Bronchial epithelial cell (primary cell): ENCODE data around the gene ARFIP1. TPM values are rescaled to one million over a fixed set of nuclear protein-coding genes. Genes with fewer than 3 reads are reported as not detected.
A peak's percentile ranks its signal among the peaks of the same experiment; 100 is the strongest.
"Not testable (repeated sequence)": the region's sequence is repeated elsewhere in the genome, so short reads cannot be mapped to it uniquely, and the experiment has no call there.

ENCODE experiments used
- DNase-seq: peaks from one replicate; pipeline ENCODE4 v3.0.0-alpha.2; 2010; ENCODE audit warnings: low read depth
- FAIRE-seq: peaks from 2 replicates; lab custom pipeline; 2011; peaks lifted over from hg19 to GRCh38; lab: Jason Lieb, UNC
- H3K27me3 ChIP-seq: 2 replicates; pipeline ENCODE4 v1.5.1; 2011; ENCODE audit warnings: low read length; ENCODE audit not compliant: control insufficient read depth, insufficient read depth
- H3K36me3 ChIP-seq: 2 replicates; pipeline ENCODE4 v1.5.1; 2011; ENCODE audit warnings: low read length; ENCODE audit not compliant: control insufficient read depth, insufficient read depth
- H3K4me3 ChIP-seq: 2 replicates; pipeline ENCODE4 v1.5.1; 2011; ENCODE audit warnings: mild to moderate bottlenecking, low read depth, low read length, control low read depth
- total RNA-seq: library from RNA; depleted of rRNA; stranded (reverse); fragments of >200 nt; gene quantifications from 2 replicates; pipeline ENCODE4 v1.2.1, GENCODE V29; 2014
- TF ChIP-seq, protein P1 (sequence below): IDR thresholded peaks from 2 replicates; pipeline ENCODE4 v1.5.1; 2011; ENCODE audit warnings: mild to moderate bottlenecking, moderate library complexity, low read length, control low read depth, inconsistent platforms; ENCODE audit not compliant: insufficient read depth, severe bottlenecking

ARFIP1 gene
- total RNA-seq, 1 donor from 2014 or later, result 35.8 TPM

DNA sequence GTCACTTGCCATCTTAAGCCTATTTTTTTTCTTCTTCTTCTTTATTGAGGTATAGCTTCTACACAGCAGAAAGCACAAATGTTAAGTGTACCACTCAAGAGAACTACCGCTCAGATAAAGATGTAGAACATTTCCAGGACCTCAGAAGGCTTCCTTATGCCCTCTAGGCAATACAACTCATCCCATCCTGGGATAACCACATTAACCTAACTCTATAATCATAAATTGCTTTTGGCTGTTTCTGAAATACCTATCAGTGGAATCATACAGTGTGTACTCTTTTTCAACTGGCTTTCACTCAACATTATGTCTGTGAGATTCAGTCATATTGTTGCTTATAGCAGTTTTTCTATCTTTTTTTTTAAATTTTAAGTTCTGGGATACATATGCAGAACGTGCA is 51.7 kb downstream of the ARFIP1 start:
- Histone ChIP-seq H3K4me3 (no peak overlapping the region), H3K36me3 (peaks cover 1% of the 10 kb centered on the region), H3K27me3 (no peaks in the 10 kb centered on the region)
- DNase-seq, result peak; percentile 27
- TF ChIP-seq, protein P1, sequence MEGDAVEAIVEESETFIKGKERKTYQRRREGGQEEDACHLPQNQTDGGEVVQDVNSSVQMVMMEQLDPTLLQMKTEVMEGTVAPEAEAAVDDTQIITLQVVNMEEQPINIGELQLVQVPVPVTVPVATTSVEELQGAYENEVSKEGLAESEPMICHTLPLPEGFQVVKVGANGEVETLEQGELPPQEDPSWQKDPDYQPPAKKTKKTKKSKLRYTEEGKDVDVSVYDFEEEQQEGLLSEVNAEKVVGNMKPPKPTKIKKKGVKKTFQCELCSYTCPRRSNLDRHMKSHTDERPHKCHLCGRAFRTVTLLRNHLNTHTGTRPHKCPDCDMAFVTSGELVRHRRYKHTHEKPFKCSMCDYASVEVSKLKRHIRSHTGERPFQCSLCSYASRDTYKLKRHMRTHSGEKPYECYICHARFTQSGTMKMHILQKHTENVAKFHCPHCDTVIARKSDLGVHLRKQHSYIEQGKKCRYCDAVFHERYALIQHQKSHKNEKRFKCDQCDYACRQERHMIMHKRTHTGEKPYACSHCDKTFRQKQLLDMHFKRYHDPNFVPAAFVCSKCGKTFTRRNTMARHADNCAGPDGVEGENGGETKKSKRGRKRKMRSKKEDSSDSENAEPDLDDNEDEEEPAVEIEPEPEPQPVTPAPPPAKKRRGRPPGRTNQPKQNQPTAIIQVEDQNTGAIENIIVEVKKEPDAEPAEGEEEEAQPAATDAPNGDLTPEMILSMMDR, result no peak
- FAIRE-seq, result no peak

DNA sequence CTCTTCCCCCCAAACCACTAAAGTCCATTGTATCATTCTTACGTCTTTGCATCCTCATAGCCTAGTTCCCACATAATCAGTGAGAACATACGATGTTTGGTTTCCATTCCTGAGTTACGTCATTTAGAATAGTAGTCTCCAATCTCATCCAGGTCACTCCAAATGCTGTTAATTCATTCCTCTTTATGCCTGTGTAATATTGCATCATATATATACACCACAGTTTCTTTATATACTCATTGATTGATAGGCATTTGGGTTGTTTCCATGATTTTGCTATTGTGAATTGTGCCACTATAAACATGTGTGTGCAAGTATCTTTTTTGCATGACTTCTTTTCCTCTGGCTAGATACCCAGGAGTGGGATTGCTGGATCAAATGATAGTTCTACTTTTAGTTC is 57.2 kb downstream of the ARFIP1 start:
- TF ChIP-seq, protein P1, result no peak
- DNase-seq, result no peak
- Histone ChIP-seq H3K27me3 (no peaks in the 10 kb centered on the region), H3K36me3 (peaks cover 1% of the 10 kb centered on the region), H3K4me3 (no peak overlapping the region)
- no peak for FAIRE-seq

DNA sequence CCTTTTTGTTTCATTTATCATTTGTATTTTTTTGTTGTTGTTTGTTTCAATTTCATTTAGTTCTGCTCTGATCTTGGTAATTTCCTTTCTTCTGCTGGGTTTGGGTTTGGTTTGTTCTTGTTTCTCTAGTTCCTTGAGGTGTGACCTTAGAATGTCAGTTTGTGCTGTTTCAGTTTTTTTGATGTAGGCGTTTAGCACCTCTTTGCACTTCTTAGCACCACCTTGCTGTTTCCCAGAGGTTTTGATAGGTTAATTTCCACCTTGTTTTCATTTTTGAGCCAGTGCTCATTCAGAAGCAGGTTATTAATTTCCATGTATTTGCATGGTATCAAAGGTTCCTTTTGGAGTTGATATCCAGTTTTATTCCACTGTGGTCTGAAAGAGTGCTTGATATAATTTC is 60.0 kb downstream of the ARFIP1 start:
- not testable (repeated sequence) for H3K36me3 ChIP-seq, DNase-seq, FAIRE-seq, H3K4me3 ChIP-seq, H3K27me3 ChIP-seq

DNA sequence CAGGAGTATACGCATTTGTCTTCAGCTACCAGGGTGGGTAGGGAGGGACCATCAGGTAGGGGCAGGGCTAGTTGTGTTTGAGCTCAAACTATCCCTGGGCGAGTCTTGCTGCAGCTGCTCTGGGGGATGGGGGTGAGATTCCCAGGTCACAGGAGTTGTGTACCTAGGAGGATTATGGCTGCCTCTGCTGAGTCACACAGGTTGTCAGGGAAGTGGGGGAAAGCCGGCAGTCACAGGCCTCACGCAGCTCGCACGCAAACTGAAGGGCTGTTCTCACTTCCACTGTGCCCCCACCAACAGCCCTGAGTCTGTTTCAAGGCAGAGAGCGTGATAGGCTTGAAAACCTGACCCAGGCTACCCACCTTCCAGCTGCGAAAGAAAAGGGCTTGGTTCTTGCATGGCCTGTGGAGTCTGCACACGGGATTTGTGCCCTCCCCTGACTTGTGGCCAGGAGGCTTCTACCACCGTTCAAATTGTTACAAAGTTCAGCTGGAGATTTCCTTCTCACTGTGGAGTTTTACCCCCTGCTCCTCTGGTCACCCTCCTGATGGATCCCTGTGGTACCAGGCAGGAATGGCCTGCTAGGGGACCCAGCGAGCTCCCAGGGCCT is 63.8 kb downstream of the ARFIP1 start:
- FAIRE-seq (peak; percentile 36), DNase-seq (peak; percentile 10)
- Histone ChIP-seq H3K4me3 (no peak overlapping the region), H3K27me3 (no peaks in the 10 kb centered on the region), H3K36me3 (no peaks in the 10 kb centered on the region)
- TF ChIP-seq, protein P1, result no peak

DNA sequence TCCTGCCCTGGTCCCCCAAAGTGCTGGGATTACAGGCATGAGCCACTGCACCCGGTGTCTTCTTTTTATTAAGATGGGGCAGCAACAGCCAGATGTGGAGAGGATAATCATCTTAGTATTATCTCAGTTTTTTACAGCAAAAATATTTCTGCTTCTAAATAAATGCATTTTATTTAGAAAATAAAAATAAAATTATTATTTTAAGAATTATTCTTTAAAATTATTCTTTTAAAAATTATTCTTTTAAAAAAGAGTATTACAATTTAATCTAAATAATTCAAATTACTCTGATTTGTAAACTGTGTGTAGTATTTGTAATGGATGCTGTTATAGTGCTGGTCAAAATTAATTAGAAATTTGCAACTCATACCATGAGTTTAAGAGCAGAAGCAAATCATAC is 67.6 kb downstream of the ARFIP1 start:
- Histone ChIP-seq H3K4me3 (no peak overlapping the region), H3K27me3 (no peaks in the 10 kb centered on the region), H3K36me3 (no peaks in the 10 kb centered on the region)
- DNase-seq (no peak), FAIRE-seq (no peak)
- TF ChIP-seq, protein P1, result no peak

DNA sequence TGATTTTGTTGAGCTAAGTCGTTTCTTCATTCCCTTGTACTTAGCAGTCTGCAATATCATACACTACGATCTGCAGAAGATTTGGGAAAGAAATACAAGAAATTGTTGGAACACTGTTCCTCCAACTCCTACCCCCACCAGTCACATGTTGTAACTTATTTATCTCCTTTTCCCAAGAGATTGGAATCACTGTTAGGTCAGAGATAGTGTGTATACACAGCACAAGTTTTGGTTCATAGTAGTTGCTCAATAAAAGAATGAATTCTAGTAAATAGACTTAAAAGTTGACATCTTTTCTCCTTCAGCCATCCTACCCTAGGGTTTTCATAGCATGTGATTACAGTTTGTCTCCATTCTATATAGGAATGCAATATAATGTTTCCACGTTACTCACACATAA is 68.8 kb downstream of the ARFIP1 start:
- TF ChIP-seq, protein P1, result no peak
- FAIRE-seq (no peak), DNase-seq (peak; percentile 26)
- Histone ChIP-seq H3K4me3 (no peak overlapping the region), H3K27me3 (no peaks in the 10 kb centered on the region), H3K36me3 (no peaks in the 10 kb centered on the region)
